GM12801 (cell line): Measurements from ENCODE around the gene ATP2B3.

Experiments used
- TF ChIP-seq, protein P1 (sequence below): IDR thresholded peaks from one replicate; pipeline ENCODE4 v1.5.1; 2011; ENCODE audit warnings: control low read depth; ENCODE audit not compliant: insufficient read length; ENCODE audit errors: extremely low read depth

ATP2B3 gene

GRCh38 chrX:153502131-153502530, 15.3 kb upstream of the ATP2B3 start:
- TF ChIP-seq, protein P1, sequence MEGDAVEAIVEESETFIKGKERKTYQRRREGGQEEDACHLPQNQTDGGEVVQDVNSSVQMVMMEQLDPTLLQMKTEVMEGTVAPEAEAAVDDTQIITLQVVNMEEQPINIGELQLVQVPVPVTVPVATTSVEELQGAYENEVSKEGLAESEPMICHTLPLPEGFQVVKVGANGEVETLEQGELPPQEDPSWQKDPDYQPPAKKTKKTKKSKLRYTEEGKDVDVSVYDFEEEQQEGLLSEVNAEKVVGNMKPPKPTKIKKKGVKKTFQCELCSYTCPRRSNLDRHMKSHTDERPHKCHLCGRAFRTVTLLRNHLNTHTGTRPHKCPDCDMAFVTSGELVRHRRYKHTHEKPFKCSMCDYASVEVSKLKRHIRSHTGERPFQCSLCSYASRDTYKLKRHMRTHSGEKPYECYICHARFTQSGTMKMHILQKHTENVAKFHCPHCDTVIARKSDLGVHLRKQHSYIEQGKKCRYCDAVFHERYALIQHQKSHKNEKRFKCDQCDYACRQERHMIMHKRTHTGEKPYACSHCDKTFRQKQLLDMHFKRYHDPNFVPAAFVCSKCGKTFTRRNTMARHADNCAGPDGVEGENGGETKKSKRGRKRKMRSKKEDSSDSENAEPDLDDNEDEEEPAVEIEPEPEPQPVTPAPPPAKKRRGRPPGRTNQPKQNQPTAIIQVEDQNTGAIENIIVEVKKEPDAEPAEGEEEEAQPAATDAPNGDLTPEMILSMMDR = no peak

GRCh38 chrX:153502796-153503195, 14.6 kb upstream of the ATP2B3 start:
- TF ChIP-seq, protein P1 = no peak

DNA sequence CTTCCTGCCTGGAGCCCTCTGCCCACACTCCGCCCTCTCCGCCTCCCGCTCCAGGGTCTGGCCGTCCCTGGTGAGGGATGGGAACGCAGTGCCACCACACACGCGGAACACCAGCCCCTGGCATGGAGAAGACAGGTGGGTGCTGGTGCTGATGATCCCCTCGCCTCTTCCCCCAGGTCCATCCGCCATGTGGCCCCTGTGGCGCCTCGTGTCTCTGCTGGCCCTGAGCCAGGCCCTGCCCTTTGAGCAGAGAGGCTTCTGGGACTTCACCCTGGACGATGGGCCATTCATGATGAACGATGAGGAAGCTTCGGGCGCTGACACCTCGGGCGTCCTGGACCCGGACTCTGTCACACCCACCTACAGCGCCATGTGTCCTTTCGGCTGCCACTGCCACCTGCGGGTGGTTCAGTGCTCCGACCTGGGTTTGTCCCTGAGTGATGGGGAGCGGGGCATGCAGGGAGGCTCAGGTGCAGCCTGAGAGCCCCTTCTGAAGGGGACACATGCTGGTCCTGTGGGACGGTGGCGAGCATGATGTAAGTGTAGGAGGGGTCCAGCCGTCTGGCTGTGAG, 12.9 kb upstream of the ATP2B3 start:
- TF ChIP-seq, protein P1 = no peak

GRCh38 chrX:153505361-153505760, 12.1 kb upstream of the ATP2B3 start:
- TF ChIP-seq, protein P1 = no peak

DNA sequence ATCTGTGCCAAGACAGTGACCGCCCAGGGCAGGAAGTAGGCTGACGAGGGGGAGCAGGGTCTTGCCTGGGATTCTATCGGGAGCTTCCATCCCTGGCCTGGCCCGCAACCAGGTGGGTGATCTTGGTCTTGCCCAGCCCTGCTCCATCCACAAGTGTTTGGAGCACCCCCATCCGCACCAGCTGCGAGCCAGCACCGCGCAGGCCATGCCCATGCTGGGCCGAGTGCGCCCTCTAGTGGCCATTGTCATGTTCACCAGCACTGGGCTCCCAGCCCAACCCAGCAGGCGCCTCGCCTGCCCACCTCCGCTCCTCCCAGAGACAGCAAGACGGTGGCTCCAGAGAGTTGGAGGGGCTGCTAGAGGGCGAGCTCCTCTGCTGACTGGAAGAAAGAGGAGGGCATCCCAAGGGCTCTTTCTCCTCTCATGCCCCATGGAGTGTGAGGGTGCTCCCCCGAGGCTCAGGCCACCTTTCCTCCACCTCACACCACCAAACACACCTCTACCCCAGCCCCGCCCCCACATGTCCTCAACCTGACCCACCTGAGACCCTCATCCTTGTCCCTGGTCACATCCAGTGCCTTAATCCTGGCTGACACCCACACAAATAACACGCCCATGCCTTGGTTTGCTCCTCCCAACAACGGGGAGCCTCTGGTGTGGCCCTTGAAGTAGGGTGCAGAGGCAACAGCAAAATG, 9.8 kb upstream of the ATP2B3 start:
- TF ChIP-seq, protein P1 = no peak

GRCh38 chrX:153509592-153509991, 7.8 kb upstream of the ATP2B3 start:
- TF ChIP-seq, protein P1 = no peak

- TF ChIP-seq, protein P1 = no peak
Measured at GRCh38 chrX:153510383-153510782, 7.1 kb upstream of the ATP2B3 start.
